ENCODE measurements around the gene CCN6.
A peak's percentile ranks its signal among the peaks of the same experiment; 100 is the strongest.

CCN6 gene

DNA sequence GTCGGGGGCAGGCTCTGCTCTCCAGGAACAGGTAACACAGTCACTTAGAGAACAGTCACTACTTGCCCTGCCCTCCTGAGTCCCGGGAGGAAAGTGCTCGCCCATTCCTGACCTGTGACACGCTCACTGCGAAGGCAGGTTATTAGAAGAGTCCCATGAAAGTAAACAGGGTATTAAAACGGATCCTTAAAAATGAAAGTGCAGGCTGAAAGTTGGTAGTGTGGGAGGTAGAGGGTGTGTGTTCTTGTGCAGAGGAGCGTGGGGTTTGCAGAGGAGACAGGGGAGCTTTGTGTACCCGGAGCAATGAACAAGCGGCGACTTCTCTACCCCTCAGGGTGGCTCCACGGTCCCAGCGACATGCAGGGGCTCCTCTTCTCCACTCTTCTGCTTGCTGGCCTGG is at the start of gene CCN6:
CCN6 (plus strand) TSS at position 104 of the 400 bp plus-strand sequence; CDS start at position 358, 254 bp downstream.
- DNase-seq (ENCODE audit: low read depth), result no peak

DNA sequence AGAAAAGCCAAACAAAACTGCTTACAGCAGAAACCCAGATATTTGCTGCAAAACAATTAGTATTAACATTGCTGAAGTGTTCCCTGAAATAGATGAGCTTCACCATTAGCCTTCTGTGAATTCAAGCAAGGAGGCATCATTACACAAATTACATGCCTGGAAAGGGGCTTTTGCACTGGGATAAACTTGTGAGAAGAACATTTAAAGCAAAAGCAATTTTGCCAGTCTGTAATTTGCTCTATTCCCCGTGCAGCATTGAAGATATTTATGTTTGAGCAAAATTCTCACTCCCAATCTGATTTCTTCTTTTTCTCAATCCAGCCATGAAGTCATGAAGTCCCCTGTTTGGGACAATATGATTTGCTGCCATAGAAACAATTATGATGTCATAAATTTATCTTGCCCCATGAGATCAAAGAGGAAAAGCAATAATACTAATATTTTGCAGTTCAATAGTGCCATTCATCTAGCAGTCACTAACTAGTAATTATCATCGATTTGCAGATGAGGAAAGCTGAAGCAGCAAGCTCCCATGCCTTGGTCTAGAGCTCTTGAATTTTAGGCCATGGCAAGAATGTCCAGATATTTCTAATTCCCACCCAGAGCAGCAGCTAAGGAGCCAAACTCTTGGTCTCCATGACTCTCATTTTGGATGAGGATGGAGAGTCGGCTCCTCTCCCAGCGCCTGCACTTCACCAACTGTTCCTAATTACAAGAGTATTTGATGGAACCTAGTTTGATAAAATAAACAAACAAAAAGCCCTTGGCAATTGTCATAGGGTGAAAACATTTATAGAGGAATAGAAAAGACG is 49.5 kb upstream of the CCN6 start:
- no peak for DNase-seq (ENCODE audit: low read depth)

DNA sequence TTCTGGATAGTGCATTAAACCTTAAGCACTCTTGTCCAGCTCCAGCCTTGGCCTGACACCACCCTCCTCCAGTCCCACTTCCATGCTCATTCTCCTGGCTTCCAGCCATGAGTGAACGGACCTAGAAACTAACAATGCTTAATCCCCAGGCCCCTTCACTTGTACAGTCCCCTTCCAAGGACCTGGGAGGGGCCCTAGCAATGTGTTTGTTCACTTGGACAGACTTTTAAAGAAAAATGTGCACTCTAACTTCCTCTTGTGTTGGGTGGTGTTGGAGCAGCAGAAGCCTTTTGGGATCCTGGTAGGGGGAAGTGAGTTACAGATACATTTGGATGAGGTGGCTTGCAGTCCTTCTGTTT is 48.9 kb upstream of the CCN6 start:
- DNase-seq (ENCODE audit: low read depth), result no peak

DNA sequence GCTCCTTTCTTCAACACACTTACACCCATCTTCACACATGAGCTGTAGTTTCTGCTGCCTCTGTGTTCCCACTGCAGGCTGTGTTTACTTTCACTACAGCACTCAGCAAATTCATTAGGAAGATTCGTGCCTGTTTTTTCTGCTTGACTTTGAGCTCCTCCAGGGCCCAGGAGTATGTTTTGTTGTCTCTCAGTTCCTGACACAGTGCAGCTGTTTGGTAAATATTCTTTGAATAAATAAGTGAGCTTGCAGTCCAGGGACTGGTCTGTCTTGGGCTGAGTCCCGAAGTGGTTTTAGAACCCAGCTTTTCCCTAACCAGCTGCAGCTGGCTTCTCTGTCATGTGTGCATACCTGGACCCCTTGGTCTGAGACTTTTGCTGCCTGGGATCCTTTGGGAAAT is 46.6 kb upstream of the CCN6 start:
- DNase-seq (ENCODE audit: low read depth), result no peak

DNA sequence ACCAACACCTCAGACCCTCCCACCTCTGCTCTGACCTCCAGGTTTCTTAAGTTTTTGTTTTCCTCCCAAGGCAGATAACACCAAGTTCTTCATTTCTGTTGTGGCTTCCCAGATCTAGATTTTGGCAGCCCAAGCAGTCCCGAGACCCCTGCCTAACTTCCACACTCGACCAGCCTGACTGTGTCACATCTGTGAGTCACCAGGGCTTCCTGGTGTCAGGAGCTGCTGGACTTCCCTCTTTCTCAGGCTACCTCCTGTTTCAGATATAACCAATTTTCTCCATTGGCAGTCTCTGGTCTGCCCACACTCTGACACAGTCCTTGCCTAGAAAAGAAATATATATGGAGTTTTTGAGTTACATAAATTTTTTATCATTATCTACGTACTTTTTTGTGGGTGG is 46.1 kb upstream of the CCN6 start:
- no peak for DNase-seq (ENCODE audit: low read depth)

DNA sequence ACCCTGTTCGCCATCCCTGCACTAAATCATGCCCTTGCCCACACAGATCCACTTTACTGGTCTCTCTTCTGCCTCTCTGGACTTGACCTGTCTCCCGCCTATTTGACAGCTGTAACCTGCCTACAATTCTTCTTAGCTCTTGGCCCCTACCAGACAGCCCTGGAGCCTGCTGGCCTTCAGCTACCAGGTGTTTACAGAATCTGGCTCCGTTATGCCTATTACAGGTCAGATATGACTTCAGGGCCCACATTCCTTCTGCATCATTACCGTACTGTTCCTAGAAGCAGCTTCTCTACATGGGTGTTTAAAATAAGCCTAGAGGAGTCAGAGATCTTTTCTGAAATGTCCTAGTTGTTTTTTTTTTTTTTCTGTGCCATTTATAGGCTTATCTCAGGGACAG is 45.4 kb upstream of the CCN6 start:
- no peak for DNase-seq (ENCODE audit: low read depth)

DNA sequence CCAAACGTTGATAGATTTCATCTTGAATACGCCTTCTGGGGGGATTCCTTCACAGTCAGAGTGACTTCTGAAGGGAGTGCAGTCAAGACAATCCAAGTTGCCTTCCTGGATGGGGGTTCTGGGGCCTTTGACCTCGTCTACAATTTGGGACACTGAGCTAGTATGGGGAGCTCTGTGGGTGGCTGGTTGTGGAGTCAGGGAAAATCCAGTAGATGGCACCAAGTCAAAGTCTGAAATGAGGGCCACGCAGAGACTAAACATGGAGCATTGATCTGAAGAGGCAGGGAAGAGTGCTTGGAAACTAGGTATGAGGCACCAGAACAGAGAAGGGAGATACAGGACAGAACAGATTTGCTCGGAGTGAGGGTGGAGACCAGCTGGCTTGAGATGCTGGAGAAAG is 43.6 kb upstream of the CCN6 start:
- DNase-seq (ENCODE audit: low read depth), result no peak

DNA sequence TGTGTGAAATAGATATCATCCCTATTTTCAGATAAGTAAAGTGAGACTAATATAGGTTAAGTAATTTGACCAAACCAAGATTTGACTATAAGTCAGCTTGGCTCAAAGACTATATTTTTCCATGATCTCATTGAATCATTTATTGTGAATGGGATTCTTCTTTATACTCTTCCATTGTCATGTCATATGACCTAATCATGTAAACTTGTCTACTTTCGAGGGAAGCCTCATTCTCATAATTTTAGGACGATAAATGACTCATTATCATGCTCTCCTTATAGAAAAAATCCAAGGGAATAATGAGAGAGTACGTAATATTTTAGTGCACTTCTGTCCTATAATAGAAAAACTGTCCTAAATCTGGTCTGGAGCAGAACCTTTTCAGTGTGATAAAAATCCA is 40.9 kb upstream of the CCN6 start:
- no peak for DNase-seq (ENCODE audit: low read depth)

DNA sequence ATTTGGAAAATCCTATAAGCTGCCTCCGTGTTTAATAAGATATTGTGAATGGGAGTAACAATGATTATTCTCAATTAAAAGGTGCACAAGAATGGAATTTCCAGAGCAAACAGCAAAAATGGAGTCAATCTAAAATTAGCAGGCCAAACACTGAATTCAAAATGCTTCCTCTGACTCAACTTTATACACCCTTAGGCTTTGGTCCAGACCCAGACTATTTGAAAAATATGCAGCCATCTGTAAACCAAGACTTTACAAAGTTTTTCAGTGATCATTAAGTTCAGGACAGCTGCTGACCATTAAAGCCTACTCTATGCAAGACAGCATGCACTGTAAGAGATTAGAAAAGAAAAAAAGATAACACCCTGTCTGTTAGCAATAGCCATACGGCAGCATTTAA is 39.4 kb upstream of the CCN6 start:
- no peak for DNase-seq (ENCODE audit: low read depth)

DNA sequence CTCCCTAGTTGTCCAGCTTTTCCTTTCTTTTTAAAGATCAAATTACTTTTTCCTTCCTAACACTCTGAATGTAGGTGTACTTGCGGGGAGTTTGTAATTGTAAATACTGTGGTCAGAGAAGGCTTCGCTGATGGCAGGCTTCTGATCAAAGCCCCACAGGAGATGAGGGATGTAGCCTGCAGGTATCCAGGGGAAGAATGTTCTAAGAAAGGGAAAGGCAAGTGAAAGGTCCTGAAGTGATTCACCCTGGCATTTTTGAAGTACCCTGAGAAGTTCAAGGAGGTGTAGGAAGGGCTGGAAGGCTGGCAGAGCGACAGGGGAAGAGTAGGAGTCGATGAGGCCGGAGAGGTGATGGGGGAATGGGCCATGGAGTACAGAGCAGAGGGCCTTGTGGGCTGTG is 38.2 kb upstream of the CCN6 start:
- no peak for DNase-seq (ENCODE audit: low read depth)

DNA sequence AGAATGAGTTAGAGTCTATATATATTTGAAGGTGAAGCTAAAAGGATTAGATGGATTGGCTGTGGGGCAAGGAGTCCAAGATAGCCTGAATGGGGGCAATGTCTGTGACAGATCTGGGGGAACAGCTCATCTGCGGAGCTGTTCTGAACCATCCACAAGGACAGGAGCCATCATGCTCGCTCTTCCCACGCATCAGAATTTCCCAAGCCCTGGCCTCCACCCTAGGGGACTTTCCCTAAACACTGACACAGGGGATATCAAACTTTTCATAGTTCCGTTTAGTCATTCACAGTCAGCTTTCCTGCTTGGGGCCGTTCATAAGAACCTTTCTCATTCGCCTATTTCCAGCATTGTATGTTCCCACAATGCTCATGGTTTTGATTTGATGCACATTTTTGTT is 37.6 kb upstream of the CCN6 start:
- no peak for DNase-seq (ENCODE audit: low read depth)

DNA sequence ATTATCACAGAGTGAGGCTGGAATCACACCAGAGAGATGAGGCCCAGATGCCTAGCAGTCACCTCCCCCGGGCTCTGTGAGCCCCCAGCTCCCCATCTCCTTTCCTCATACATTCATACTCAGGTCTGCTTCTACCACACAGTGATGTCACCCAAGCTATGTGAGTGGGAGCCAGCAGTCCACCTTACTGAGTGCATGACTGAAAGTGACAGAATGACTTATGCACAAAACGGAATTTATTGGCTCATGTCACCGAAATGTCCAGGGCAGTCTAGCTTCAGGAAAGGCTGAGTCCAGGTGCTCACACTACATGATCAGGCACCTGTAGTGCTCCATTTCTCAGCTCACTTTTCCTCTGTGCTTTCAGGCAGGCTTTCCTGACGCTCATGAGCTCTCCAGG is 36.7 kb upstream of the CCN6 start:
- no peak for DNase-seq (ENCODE audit: low read depth)

DNA sequence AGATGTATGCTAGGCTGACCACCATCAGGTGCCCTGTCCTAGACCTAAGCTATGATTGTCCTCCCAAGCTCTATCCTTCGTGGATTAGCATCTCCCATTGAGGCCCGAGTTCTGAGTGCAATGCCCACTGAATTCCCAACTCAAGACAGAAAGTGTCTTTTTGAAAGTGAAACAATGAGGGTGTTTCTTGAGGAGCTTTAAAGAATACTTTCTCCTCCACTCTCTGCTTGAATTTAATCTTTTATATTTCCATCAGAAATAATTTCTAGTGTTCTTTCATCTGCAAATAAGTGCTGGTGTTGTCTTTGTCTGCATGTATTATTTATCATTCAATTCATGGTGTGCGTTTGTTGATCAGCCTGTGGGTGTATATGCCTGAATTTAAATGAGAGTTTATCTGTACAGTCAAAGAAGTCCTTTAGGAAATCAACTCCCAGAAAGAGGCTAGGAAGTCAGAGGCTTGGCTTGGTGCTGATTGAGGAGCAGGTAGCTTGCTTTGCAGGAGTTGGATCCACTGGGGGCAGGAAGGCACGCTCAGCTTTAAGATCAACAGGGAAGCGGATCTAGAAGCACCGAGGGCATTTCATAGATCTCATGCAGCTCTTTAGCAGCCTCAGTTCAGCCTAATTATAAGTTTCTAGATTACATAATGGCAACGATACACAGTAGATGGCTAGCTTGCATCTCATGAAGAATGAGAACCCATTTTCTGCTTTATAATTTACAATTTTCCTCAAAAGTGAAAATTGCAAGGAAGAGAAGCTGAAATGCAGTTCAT is 36.0 kb upstream of the CCN6 start:
- no peak for DNase-seq (ENCODE audit: low read depth)

DNA sequence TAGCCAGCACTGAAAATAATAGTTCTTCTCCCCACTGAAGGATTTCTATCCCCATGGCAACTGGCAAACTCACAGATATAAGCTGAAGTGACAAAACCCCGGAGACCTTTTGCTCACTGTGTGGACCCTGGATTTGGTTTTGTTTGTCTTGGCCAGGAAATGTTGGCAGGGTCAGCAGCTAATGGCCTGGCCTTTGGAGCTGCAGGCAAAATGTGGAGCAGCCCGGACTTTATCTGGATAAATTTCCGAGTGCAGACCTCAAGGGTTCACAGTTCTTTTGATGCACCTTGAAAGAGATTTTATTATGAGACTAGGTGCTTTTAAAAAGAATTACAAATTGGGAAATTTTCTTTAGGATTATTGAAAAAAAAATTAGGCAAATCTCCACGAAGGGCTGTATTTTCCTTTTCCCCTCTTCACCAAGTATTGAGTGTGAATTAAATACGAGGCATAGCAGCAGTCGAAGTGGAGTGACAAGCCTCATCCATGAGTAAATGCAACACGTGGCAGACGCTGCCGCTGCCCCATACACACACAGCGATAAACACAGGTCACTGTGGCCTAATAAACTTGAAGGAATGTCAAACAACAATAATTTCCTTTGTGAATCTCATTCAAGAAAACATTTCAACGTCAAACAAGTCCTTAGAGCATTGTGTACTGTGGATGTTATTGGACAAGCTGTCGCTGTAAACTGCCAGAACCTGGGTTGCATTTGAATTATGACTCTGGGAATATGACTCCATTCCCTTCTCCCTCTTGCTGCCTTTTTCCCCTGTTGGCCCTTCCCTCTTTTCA is 35.1 kb upstream of the CCN6 start:
- no peak for DNase-seq (ENCODE audit: low read depth)

DNA sequence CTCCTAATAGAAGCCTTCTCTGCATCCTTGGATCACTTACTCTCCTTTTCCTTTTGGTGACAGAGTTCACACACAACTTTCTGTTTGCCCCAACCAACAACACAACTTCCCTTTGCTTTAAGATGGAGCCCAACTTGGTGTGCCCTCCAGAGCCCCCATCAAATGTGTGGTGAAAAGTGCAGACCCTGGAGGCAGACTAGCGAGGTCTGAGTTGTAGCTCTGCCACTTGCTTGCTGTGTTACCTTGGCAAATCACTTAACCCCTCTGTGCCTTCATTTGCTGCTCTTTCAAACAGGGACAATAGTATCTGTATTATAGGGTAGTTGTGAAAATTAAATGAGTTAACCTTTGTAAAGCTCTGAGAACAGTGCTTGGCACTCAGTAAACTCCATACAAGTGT is 34.3 kb upstream of the CCN6 start:
- no peak for DNase-seq (ENCODE audit: low read depth)

DNA sequence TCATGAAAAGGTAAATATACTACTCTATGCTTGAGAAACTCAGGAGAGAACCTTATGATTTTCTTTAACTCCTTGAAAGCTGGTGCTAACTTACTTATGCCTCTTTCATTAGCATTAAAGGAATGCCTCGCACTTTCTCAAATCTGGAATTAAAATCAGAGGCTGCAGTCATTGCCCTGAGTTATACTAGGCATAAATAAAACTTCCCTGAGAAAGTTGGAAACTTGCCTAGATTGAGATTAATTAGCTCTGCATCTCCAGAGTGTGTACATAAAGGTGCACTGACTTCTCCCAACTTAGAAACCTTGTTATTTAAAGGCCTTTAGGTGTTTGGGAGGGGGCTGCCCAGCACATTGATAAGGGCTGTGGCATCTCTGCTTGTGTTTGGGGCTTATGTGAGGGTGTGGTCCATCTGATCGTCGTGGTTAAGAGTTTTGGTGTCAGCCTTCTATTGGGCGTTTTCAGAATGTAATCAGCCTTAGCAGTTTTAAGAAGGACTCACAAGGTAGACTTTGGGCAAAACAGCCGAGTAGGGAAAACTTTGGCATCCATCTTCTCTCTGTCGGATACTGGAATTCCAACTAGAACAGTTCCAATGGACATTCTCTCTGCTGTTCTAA is 32.1 kb upstream of the CCN6 start:
- DNase-seq (ENCODE audit: low read depth), result no peak

DNA sequence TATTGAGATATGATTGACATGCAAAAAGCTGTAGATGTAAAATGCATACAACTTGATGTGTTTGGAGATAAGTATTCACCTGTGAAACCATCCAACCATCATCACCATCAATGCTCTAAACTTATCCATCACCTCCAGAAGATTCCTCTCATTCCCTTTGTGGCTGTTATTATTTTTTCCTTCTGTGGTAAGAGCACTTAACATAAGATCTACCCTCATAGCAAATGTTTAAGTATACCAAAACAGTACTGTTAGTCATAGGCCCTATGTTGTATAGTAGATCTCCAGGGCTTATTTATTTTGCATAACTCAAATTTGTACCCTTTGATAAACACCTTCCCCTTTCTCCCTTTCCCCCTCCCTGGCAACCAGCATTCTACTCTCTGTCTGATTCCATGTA is 31.2 kb upstream of the CCN6 start:
- DNase-seq (ENCODE audit: low read depth), result no peak

DNA sequence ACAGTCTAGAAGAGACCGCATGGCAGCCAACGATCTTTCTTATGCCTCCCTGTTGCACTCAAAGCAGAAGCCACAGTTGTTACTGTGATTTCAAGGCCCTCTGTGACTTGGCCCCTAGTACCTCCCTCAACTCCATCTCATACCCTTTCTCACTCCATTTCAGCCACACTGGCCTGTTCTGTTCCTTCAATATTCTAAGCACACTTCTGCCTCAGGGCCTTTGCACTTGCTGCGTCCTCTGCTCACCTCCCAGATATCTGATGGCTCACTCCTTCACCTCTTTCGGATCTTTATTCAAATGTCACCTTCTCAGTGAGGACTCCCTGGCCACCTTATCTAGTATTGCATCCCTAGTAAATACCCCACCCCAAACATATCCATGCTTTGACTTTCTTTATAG is 29.4 kb upstream of the CCN6 start:
- DNase-seq (ENCODE audit: low read depth), result no peak

DNA sequence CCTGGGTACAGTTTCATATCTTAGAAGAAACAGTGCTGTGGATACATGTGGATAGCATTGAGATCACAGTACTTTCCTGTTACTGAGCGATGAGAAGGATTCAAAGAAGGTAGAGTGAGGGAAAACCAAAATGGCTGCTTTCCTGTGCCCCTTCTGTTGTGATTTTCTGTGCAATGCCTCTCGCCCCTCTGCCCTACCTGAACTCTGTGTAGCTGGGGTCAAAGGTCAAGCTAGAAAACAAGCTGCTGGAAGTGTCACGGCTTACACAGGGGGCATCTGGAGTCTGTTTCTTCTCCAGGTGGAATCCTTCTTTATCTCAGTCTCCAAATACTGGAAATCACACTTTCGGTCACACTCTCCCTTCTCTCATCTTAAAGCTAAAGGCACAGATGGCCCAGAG is 27.0 kb upstream of the CCN6 start:
- no peak for DNase-seq (ENCODE audit: low read depth)

DNA sequence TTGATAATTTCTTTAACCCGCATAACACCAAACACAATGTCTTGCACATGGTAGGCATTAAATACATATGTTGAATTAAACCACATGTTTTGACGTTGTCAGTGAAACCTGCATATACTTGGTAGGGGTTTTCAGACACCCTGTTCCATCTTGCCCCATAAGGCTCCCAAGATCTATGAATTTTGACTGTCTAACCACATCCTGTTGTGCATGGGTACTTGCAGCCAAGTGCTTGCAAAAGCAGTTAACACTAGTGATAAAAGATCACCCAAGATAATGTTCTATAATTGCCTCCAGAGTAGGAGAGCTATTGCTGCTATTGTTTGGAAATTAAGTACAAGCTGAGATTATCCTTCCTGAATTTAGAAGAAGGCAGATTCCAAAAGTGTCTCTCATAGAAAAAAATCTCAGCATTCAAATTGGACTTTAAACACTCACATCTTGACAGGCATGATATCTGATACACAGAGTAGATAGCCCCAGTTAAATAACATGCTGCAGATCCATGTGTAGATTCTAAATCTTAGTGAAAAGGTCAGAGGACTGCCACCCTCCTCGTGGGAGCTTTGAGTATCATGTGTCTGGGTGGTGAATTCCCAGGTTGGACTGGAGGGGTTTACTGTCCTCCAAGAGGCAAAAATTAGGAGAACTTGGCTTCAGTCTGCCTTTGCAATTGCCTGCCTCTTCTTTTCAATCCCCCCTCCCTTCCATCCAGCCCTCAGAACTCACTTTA is 25.8 kb upstream of the CCN6 start:
- no peak for DNase-seq (ENCODE audit: low read depth)

DNA sequence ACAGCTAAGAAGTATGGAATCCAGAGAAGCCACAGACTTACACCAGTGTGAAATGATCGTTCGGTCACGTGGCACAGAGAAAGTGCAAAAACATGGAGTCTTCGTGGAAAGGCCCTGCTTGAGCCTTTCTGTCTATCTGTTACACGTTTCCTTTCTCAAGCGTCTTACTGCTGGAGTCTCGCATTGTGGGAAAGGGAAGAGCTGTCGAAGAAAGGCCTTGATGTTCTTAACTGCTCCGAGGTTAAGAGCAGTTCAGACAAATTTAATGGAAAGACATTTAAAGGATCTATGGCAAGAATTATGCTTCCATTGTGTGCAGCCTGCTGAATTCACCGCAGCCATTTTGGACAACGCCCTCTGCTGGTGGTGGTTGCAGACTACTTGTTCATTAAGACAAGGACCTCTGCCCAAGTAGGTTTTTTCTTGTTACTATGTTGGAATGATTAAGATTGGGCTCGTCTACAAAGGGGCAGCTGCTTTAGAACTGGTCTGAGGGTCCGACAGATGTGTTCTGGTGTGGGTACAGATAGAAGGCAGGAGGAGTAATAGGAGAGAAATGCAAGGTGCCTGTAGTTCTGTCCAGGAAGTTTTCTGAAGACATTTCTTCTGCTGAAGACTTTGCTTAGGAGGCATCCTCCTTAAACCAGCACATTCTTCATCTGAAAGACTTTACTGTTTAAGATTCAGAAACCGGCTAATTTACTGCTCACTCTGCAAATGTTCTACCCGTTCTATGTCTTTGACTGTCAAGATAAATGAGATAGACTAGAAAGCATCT is 24.7 kb upstream of the CCN6 start:
- peak; percentile 46 for DNase-seq (ENCODE audit: low read depth)

Measured in activated T-cell treated with anti-CD3 and anti-CD28 coated beads for 1 hour (primary cell).